Neural cell (in vitro differentiated cells): ENCODE measurements around the gene ATP2B1. TPM values are rescaled to one million over a fixed set of nuclear protein-coding genes. Genes with fewer than 3 reads are reported as not detected.

Experiments
- H2AFZ ChIP-seq: fragments of 200-600, 300-800 bp; sonication (generic), shearing (Covaris generic); 2 replicates; pipeline ENCODE4 v1.6.0; 2014; ENCODE audit warnings: low read depth, mild to moderate bottlenecking, antibody characterized with exemption, low read length, moderate library complexity
- H3F3A ChIP-seq: fragments of 200-600 bp; shearing (Covaris generic); 2 replicates; pipeline ENCODE4 v1.6.1; 2016; ENCODE audit warnings: mild to moderate bottlenecking, moderate library complexity, mixed read lengths, antibody characterized with exemption, low read length; ENCODE audit not compliant: insufficient read depth, poor library complexity, severe bottlenecking
- H3K27ac ChIP-seq: fragments of 200-600, 300-800 bp; sonication (generic), shearing (Covaris generic); 2 replicates; pipeline ENCODE4 v1.5.1; 2014; ENCODE audit warnings: mild to moderate bottlenecking, low read length, moderate library complexity
- H3K27me3 ChIP-seq: fragments of 300-800, 200-600 bp; sonication (generic), shearing (Covaris generic); 2 replicates; pipeline ENCODE4 v1.6.0; 2014; ENCODE audit warnings: mild to moderate bottlenecking, low read depth, low read length, moderate library complexity; ENCODE audit not compliant: insufficient read depth
- H3K36me3 ChIP-seq: fragments of 300-800, 200-600 bp; sonication (generic), shearing (Covaris generic); 2 replicates; pipeline ENCODE4 v1.5.1; 2014; ENCODE audit warnings: mild to moderate bottlenecking, antibody characterized with exemption, low read length, moderate library complexity; ENCODE audit not compliant: insufficient read depth
- H3K4me2 ChIP-seq: fragments of 300-800, 200-600 bp; sonication (generic), shearing (Covaris generic); 2 replicates; pipeline ENCODE4 v1.6.0; 2014; ENCODE audit warnings: mild to moderate bottlenecking, low read length
- H3K4me3 ChIP-seq: fragments of 300-800, 200-600 bp; sonication (generic), shearing (Covaris generic); 2 replicates; pipeline ENCODE4 v1.5.1; 2014; ENCODE audit warnings: mild to moderate bottlenecking, low read length, moderate library complexity
- H3K79me2 ChIP-seq: fragments of 200-600 bp; shearing (Covaris generic); replicated peaks from 2 replicates; pipeline ENCODE4 v1.6.0; 2014; ENCODE audit warnings: mild to moderate bottlenecking, low read length, moderate library complexity; ENCODE audit not compliant: insufficient read depth
- H3K9ac ChIP-seq: fragments of 300-800, 200-600 bp; sonication (generic), shearing (Covaris generic); 2 replicates; pipeline ENCODE4 v1.6.1; 2016; ENCODE audit warnings: mild to moderate bottlenecking, low read length, mixed read lengths
- H3K9me2 ChIP-seq: fragments of 200-600 bp; shearing (Covaris generic); 2 replicates; pipeline ENCODE4 v1.6.1; 2016; ENCODE audit warnings: mild to moderate bottlenecking, low read length, mixed read lengths; ENCODE audit not compliant: insufficient read depth
- H3K9me3 ChIP-seq: fragments of 200-600, 300-800 bp; sonication (generic), shearing (Covaris generic); 2 replicates; pipeline ENCODE4 v1.6.1; 2016; ENCODE audit warnings: mild to moderate bottlenecking, mixed run types, low read length, moderate library complexity, mixed read lengths
- H4K20me1 ChIP-seq: fragments of 200-600 bp; shearing (Covaris generic); 2 replicates; pipeline ENCODE4 v1.6.1; 2016; ENCODE audit warnings: mild to moderate bottlenecking, mixed run types; ENCODE audit not compliant: insufficient read depth
- EP300 ChIP-seq: fragments of 450-650 bp; conservative IDR thresholded peaks from 2 replicates; pipeline ENCODE4 v1.6.1; 2014; ENCODE audit warnings: antibody characterized with exemption, mild to moderate bottlenecking, moderate library complexity; ENCODE audit not compliant: poor library complexity, severe bottlenecking
- EZH2 ChIP-seq: fragments of 200-600, 300-800 bp; shearing (Covaris generic), sonication (generic); IDR thresholded peaks from 2 replicates; pipeline ENCODE4 v1.6.1; 2014; ENCODE audit warnings: antibody characterized with exemption, low read length, borderline replicate concordance, mild to moderate bottlenecking; ENCODE audit not compliant: insufficient read depth, poor library complexity, severe bottlenecking
- MXI1 ChIP-seq: fragments of 450-650 bp; conservative IDR thresholded peaks from 2 replicates; pipeline ENCODE4 v1.6.1; 2014; ENCODE audit warnings: antibody characterized with exemption, mild to moderate bottlenecking; ENCODE audit not compliant: poor library complexity, severe bottlenecking
- POLR2AphosphoS5 ChIP-seq: IDR thresholded peaks from 2 replicates; pipeline ENCODE4 v1.6.1; 2012
- RAD21 ChIP-seq: fragments of 450-650 bp; conservative IDR thresholded peaks from 2 replicates; pipeline ENCODE4 v1.6.1; 2014; ENCODE audit warnings: antibody characterized with exemption, mild to moderate bottlenecking, moderate library complexity
- SMC3 ChIP-seq: fragments of 450-650 bp; conservative IDR thresholded peaks from 2 replicates; pipeline ENCODE4 v1.6.1; 2014; ENCODE audit warnings: antibody characterized with exemption, mild to moderate bottlenecking, moderate library complexity; ENCODE audit not compliant: poor library complexity
- TAF1 ChIP-seq: IDR thresholded peaks from 2 replicates; pipeline ENCODE4 v1.6.1; 2012; ENCODE audit warnings: low read depth
- polyA plus RNA-seq: library from polyadenylated mRNA; depleted of rRNA; stranded (reverse); fragments of >200 nt; gene quantifications from 2 replicates; pipeline ENCODE4 v1.2.3, GENCODE V29; 2014
- TF ChIP-seq, protein P1 (sequence below): IDR thresholded peaks from 2 replicates; pipeline ENCODE4 v1.6.1; 2012; ENCODE audit warnings: borderline replicate concordance
- TF ChIP-seq, protein P2 (sequence below): fragments of 450-650 bp; IDR thresholded peaks from 2 replicates; pipeline ENCODE4 v1.5.1; 2014; ENCODE audit warnings: antibody characterized with exemption, mild to moderate bottlenecking, moderate library complexity; ENCODE audit not compliant: poor library complexity, severe bottlenecking

Gene ATP2B1
- polyA plus RNA-seq, 1 donor from 2014 or later: 139 TPM

DNA sequence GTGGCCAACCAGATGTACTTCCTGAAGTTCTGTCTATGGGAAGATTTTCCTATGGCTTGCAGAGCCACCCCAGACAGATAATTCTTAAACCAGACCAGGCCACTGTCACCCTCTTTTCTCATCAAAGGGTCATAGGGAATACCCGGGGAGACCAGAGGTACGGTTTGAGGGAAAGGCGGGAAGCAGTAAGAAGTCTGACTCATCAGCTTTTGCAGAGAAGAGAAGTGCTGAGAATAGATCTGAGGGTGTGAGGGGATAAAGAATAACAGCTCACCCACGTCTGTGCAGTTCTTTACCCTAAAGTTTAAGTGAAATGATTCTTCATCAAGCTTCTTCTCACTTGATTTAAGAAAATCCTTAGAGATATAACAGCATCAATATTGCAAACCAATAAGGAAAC is 161.5 kb downstream of the ATP2B1 start:
- Histone ChIP-seq H3K9ac (no peak overlapping the region), H3K4me2 (no peak overlapping the region), H3K9me2 (no peaks in the 10 kb centered on the region), H3K27me3 (no peaks in the 10 kb centered on the region), H3F3A (no peaks in the 10 kb centered on the region), H2AFZ (no peak overlapping the region), H3K4me3 (no peak overlapping the region), H3K9me3 (no peaks in the 10 kb centered on the region), H3K36me3 (no peaks in the 10 kb centered on the region), H3K27ac (no peak overlapping the region), H3K79me2 (no peaks in the 10 kb centered on the region), H4K20me1 (no peaks in the 10 kb centered on the region)
- TF ChIP-seq RAD21 (no peak), EP300 (no peak), POLR2AphosphoS5 (no peak), TAF1 (no peak), EZH2 (no peak), SMC3 (no peak), MXI1 (no peak)
- TF ChIP-seq, protein P1, sequence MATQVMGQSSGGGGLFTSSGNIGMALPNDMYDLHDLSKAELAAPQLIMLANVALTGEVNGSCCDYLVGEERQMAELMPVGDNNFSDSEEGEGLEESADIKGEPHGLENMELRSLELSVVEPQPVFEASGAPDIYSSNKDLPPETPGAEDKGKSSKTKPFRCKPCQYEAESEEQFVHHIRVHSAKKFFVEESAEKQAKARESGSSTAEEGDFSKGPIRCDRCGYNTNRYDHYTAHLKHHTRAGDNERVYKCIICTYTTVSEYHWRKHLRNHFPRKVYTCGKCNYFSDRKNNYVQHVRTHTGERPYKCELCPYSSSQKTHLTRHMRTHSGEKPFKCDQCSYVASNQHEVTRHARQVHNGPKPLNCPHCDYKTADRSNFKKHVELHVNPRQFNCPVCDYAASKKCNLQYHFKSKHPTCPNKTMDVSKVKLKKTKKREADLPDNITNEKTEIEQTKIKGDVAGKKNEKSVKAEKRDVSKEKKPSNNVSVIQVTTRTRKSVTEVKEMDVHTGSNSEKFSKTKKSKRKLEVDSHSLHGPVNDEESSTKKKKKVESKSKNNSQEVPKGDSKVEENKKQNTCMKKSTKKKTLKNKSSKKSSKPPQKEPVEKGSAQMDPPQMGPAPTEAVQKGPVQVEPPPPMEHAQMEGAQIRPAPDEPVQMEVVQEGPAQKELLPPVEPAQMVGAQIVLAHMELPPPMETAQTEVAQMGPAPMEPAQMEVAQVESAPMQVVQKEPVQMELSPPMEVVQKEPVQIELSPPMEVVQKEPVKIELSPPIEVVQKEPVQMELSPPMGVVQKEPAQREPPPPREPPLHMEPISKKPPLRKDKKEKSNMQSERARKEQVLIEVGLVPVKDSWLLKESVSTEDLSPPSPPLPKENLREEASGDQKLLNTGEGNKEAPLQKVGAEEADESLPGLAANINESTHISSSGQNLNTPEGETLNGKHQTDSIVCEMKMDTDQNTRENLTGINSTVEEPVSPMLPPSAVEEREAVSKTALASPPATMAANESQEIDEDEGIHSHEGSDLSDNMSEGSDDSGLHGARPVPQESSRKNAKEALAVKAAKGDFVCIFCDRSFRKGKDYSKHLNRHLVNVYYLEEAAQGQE: no peak
- TF ChIP-seq, protein P2, sequence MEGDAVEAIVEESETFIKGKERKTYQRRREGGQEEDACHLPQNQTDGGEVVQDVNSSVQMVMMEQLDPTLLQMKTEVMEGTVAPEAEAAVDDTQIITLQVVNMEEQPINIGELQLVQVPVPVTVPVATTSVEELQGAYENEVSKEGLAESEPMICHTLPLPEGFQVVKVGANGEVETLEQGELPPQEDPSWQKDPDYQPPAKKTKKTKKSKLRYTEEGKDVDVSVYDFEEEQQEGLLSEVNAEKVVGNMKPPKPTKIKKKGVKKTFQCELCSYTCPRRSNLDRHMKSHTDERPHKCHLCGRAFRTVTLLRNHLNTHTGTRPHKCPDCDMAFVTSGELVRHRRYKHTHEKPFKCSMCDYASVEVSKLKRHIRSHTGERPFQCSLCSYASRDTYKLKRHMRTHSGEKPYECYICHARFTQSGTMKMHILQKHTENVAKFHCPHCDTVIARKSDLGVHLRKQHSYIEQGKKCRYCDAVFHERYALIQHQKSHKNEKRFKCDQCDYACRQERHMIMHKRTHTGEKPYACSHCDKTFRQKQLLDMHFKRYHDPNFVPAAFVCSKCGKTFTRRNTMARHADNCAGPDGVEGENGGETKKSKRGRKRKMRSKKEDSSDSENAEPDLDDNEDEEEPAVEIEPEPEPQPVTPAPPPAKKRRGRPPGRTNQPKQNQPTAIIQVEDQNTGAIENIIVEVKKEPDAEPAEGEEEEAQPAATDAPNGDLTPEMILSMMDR: no peak

DNA sequence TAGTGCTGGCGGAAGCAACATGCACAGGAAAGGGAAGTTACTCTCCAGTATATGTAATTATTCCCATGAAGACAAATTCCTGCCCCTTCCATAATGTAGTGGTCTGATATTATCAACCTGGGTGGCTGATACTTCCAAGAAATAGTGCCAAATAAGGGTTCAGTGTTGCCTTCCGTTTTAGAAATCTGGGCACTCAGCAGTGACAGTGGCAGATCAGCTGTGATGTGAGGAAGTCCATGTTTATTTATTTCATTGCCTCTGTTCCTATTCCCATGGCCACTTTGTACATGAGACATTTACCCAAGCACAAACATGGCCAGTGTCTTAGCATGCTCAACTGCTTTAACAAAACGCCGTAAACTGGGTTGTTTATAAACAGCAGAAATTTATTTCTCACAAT is 162.5 kb downstream of the ATP2B1 start:
- no peaks in the 10 kb centered on the region for H4K20me1 ChIP-seq
- no peak for TF ChIP-seq MXI1
- TF ChIP-seq, protein P2: no peak
- TF ChIP-seq, protein P1: no peak
- no peak for TF ChIP-seq POLR2AphosphoS5
- TF ChIP-seq RAD21: no peak
- TF ChIP-seq SMC3: no peak
- TF ChIP-seq TAF1: no peak
- no peak for TF ChIP-seq EP300
- no peak for TF ChIP-seq EZH2

More for the DNA sequence above, 162.5 kb downstream of the ATP2B1 start:
- H3K79me2 ChIP-seq: no peaks in the 10 kb centered on the region
- H3F3A ChIP-seq: no peaks in the 10 kb centered on the region
- no peaks in the 10 kb centered on the region for H3K27me3 ChIP-seq
- H3K4me3 ChIP-seq: no peak overlapping the region
- H3K9ac ChIP-seq: no peak overlapping the region
- H3K9me2 ChIP-seq: no peaks in the 10 kb centered on the region
- no peak overlapping the region for H3K4me2 ChIP-seq
- H2AFZ ChIP-seq: no peak overlapping the region
- no peaks in the 10 kb centered on the region for H3K36me3 ChIP-seq
- H3K27ac ChIP-seq: no peak overlapping the region
- H3K9me3 ChIP-seq: no peaks in the 10 kb centered on the region
